ENCODE data around the gene SIRT7.

DNA sequence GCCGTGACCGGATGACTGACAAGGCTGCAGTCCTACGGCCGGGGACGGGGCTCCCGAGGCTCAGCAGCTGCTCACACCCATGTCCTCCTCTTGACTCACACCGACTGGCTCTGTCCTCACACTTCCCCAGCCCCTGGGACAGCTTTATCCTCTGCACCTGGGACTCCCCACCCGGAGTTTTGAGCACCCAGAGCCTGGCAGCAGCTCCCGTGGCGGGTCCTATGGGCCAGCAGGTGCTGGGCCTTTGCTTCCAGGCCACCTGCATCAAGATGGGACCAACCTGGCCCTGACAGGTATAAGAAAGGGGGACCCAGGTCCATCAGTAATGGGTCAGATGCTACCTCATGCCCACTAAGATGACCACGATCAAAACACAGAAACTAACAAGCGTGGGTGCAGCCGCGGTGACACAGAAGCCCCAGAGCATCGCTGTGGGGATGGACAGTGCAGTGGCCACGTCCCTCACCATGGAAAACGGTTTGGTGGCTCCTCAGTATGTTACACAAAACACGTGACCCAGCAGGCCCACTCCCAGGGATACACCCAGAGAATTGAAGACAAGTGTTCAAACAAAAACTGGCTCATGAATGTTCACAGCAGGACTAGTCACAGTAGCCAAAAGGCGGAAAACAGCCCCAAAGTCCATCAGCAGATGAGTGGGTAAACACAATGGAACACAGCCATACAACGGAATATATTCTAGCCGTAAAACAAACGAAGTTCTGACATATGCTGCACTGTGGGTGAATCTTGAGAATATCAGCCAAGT is 46.3 kb upstream of the SIRT7 start:
- TF ChIP-seq, protein P1, sequence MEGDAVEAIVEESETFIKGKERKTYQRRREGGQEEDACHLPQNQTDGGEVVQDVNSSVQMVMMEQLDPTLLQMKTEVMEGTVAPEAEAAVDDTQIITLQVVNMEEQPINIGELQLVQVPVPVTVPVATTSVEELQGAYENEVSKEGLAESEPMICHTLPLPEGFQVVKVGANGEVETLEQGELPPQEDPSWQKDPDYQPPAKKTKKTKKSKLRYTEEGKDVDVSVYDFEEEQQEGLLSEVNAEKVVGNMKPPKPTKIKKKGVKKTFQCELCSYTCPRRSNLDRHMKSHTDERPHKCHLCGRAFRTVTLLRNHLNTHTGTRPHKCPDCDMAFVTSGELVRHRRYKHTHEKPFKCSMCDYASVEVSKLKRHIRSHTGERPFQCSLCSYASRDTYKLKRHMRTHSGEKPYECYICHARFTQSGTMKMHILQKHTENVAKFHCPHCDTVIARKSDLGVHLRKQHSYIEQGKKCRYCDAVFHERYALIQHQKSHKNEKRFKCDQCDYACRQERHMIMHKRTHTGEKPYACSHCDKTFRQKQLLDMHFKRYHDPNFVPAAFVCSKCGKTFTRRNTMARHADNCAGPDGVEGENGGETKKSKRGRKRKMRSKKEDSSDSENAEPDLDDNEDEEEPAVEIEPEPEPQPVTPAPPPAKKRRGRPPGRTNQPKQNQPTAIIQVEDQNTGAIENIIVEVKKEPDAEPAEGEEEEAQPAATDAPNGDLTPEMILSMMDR (IDR thresholded peaks at IDR 0.05), result no peak
- no peak for TF ChIP-seq POLR2A (IDR thresholded peaks at IDR 0.05)
